ENCODE measurements around the gene ENOSF1. TPM values are rescaled to one million over a fixed set of nuclear protein-coding genes. Genes with fewer than 3 reads are reported as not detected.
A peak's percentile ranks its signal among the peaks of the same experiment; 100 is the strongest.
"Not testable (repeated sequence)": the region's sequence is repeated elsewhere in the genome, so short reads cannot be mapped to it uniquely, and the experiment has no call there.

The ENOSF1 gene
- total RNA-seq, 1 experiment from 2014 or later = 44.6 TPM

- TF ChIP-seq, protein P1, sequence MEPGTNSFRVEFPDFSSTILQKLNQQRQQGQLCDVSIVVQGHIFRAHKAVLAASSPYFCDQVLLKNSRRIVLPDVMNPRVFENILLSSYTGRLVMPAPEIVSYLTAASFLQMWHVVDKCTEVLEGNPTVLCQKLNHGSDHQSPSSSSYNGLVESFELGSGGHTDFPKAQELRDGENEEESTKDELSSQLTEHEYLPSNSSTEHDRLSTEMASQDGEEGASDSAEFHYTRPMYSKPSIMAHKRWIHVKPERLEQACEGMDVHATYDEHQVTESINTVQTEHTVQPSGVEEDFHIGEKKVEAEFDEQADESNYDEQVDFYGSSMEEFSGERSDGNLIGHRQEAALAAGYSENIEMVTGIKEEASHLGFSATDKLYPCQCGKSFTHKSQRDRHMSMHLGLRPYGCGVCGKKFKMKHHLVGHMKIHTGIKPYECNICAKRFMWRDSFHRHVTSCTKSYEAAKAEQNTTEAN (CRISPR knock-in tag; IDR thresholded peaks at IDR 0.05) = no peak
- no peak for TF ChIP-seq IRF1 (CRISPR knock-in tag; IDR thresholded peaks at IDR 0.05)
- no peak for TF ChIP-seq ZNF423 (CRISPR knock-in tag; IDR thresholded peaks at IDR 0.05)
- TF ChIP-seq SMAD4 (CRISPR knock-in tag; IDR thresholded peaks at IDR 0.05) = no peak
Observed at GRCh38 chr18:730692-731091, 18.3 kb upstream of the ENOSF1 start (continued).

DNA sequence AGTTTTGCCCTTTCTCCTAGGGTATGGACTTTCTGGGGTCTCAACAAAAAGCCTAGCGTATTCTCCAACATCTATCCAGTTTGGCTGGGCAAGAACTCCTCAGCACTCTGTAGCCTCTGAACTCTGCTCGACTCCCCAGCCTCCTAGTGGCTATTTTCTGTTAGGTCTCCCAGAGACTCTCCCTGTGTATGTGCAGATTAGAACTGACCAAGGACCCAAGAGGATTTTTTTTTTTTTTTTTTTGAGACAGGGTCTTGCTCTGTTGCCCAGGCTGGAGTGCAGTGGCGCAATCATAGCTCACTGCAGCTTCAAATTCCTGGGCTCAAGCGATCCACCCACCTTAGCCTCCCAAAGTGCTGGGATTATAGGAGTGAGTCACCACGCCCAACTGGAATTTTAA lies 17.7 kb upstream of the ENOSF1 start:
- H3K4me1 Mint-ChIP-seq; CTCF ChIA-PET; H3K27me3 Mint-ChIP-seq (ENCODE audit: low read depth); H3K4me3 Mint-ChIP-seq; H3K9me3 Mint-ChIP-seq; POLR2A ChIA-PET: not testable (repeated sequence)
- TF ChIP-seq ZNF121 (CRISPR knock-in tag; IDR thresholded peaks at IDR 0.05) = peak; percentile 75; the same call in 1 of the 2 replicates
- Mint-ChIP-seq H3K27ac (peak overlapping the region; percentile 42; the same call in 1 of the 2 replicates), H3K36me3 (peaks cover 27% of the 10 kb centered on the region)
- ATAC-seq (peak; percentile 97), DNase-seq (ENCODE audit: low spot score) (peak; percentile 29)

DNA sequence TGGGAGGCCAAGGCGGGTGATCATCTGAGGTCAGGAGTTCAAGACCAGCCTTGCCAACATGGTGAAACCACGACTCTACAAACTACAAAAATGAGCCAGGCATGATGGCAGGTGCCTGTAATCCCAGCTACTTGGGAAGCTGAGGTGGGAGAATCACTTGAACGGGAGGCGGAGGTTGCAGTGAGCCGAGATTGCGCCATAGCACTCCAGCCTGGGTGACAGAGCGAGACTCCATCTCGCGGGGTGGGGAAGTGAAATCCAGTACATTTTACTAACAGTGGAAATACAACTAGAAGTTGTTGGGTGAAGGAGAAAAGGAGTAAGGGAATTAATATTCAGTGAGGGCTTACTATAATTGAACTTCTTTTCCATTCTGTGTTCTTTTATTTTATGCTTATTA lies 13.2 kb upstream of the ENOSF1 start:
- DNase-seq (ENCODE audit: low spot score) = no peak
- peaks cover 27% of the 10 kb centered on the region for H3K36me3 Mint-ChIP-seq
- POLR2A ChIA-PET = no interaction called here
- no peaks in the 10 kb centered on the region for H3K4me1 Mint-ChIP-seq
- no peak for ATAC-seq
- no peaks in the 10 kb centered on the region for H3K27me3 Mint-ChIP-seq (ENCODE audit: low read depth)
- CTCF ChIA-PET = interaction anchor here (2.1 kb wide), 1 partner anchor 13 kb away, joined by 7 read pairs; the partner anchor contains the start of gene ENOSF1
- no peak overlapping the region for H3K27ac Mint-ChIP-seq
- H3K9me3 Mint-ChIP-seq = no peaks in the 10 kb centered on the region
- no peak overlapping the region for H3K4me3 Mint-ChIP-seq
- no peak for TF ChIP-seq AR (CRISPR knock-in tag; IDR thresholded peaks at IDR 0.05)
- TF ChIP-seq GABPB1 (CRISPR knock-in tag; IDR thresholded peaks at IDR 0.05) = no peak
- TF ChIP-seq HMGA2 (CRISPR knock-in tag; IDR thresholded peaks at IDR 0.05) = no peak
- TF ChIP-seq, protein P2, sequence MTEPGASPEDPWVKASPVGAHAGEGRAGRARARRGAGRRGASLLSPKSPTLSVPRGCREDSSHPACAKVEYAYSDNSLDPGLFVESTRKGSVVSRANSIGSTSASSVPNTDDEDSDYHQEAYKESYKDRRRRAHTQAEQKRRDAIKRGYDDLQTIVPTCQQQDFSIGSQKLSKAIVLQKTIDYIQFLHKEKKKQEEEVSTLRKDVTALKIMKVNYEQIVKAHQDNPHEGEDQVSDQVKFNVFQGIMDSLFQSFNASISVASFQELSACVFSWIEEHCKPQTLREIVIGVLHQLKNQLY (CRISPR knock-in tag; IDR thresholded peaks at IDR 0.05) = no peak
- TF ChIP-seq, protein P3, sequence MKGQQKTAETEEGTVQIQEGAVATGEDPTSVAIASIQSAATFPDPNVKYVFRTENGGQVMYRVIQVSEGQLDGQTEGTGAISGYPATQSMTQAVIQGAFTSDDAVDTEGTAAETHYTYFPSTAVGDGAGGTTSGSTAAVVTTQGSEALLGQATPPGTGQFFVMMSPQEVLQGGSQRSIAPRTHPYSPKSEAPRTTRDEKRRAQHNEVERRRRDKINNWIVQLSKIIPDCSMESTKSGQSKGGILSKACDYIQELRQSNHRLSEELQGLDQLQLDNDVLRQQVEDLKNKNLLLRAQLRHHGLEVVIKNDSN (CRISPR knock-in tag; IDR thresholded peaks at IDR 0.05) = no peak
- TF ChIP-seq, protein P4, sequence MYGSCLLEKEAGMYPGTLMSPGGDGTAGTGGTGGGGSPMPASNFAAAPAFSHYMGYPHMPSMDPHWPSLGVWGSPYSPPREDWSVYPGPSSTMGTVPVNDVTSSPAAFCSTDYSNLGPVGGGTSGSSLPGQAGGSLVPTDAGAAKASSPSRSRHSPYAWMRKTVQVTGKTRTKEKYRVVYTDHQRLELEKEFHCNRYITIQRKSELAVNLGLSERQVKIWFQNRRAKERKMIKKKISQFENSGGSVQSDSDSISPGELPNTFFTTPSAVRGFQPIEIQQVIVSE (CRISPR knock-in tag; IDR thresholded peaks at IDR 0.05; ENCODE audit: borderline replicate concordance) = no peak
- TF ChIP-seq E2F5 (CRISPR knock-in tag; IDR thresholded peaks at IDR 0.05) = no peak
- TF ChIP-seq, protein P5, sequence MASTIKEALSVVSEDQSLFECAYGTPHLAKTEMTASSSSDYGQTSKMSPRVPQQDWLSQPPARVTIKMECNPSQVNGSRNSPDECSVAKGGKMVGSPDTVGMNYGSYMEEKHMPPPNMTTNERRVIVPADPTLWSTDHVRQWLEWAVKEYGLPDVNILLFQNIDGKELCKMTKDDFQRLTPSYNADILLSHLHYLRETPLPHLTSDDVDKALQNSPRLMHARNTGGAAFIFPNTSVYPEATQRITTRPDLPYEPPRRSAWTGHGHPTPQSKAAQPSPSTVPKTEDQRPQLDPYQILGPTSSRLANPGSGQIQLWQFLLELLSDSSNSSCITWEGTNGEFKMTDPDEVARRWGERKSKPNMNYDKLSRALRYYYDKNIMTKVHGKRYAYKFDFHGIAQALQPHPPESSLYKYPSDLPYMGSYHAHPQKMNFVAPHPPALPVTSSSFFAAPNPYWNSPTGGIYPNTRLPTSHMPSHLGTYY (CRISPR knock-in tag; IDR thresholded peaks at IDR 0.05) = no peak
- no peak for TF ChIP-seq RORB (CRISPR knock-in tag; IDR thresholded peaks at IDR 0.05)
- TF ChIP-seq TCF7 (CRISPR knock-in tag; IDR thresholded peaks at IDR 0.05; ENCODE audit: low read depth) = no peak
- no peak for TF ChIP-seq ZNF317 (CRISPR knock-in tag; IDR thresholded peaks at IDR 0.05; ENCODE audit: borderline replicate concordance, low read depth)
- no peak for TF ChIP-seq FOXP1 (CRISPR knock-in tag; IDR thresholded peaks at IDR 0.05; ENCODE audit: borderline replicate concordance)
- TF ChIP-seq, protein P1 (CRISPR knock-in tag; IDR thresholded peaks at IDR 0.05) = no peak
- TF ChIP-seq MYBL2 (CRISPR knock-in tag; IDR thresholded peaks at IDR 0.05) = no peak
- no peak for TF ChIP-seq IRF1 (CRISPR knock-in tag; IDR thresholded peaks at IDR 0.05)
- no peak for TF ChIP-seq ATF3 (CRISPR knock-in tag; conservative IDR thresholded peaks at IDR 0.05)
- no peak for TF ChIP-seq ZNF219 (CRISPR knock-in tag; IDR thresholded peaks at IDR 0.05; ENCODE audit: borderline replicate concordance)
- TF ChIP-seq ZNF423 (CRISPR knock-in tag; IDR thresholded peaks at IDR 0.05) = no peak

All from WTC11 (cell line).